Activated effector memory CD4-positive, alpha-beta T cell treated with Interleukin-2 at 50 U/mL for 16 hours (primary cell): Measurements from ENCODE around the gene WNT1.

Source experiments
- DNase-seq: peaks from one replicate; pipeline ENCODE4 v3.0.0-alpha.2; 2020

The WNT1 gene

DNA sequence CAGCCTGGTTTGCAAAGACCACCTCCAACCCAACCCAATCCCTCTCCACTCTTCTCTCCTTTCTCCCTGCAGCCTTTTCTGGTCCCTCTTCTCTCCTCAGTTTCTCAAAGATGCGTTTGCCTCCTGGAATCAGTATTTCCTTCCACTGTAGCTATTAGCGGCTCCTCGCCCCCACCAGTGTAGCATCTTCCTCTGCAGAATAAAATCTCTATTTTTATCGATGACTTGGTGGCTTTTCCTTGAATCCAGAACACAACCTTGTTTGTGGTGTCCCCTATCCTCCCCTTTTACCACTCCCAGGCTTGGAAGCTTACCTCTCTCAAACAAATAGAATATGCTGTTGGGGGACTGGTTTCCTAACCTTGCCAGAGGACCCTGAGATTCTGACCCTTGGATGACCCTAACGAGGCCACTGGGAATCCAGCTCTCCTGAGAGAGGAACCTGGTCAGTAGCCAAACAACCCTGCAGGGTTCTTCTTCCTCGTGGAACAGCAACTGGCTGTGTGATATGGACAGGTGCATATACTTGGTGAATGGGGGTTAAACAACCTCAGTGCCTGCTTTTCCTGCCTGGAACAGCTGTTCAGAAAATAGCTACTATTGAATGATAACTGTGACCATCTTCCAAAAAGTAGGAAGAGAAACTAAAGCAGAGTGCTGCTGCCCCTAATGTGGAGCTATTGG, 4.4 kb downstream of the WNT1 start:
- no peak for DNase-seq

DNA sequence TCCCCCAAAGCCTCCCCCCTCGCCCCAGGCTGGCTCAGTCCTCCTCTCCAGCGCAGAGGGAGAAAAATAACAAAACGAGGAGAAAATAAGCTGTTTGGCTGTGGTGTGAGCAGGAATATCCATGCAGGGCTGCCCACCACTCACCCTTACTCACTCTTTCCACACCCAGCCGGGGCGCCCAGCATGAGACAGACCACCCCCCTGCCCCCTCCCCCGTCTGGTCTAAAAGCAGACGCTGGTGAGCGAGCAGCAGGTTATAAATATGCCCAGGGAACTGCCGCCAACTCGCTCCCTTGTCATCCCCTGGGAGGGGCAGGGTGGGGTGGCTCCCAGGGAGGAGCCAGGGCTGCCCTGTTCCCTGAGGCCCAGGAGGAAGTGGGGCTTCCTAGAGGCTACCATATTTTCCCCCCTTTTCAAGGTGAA, 7.4 kb downstream of the WNT1 start:
- DNase-seq, result no peak

DNA sequence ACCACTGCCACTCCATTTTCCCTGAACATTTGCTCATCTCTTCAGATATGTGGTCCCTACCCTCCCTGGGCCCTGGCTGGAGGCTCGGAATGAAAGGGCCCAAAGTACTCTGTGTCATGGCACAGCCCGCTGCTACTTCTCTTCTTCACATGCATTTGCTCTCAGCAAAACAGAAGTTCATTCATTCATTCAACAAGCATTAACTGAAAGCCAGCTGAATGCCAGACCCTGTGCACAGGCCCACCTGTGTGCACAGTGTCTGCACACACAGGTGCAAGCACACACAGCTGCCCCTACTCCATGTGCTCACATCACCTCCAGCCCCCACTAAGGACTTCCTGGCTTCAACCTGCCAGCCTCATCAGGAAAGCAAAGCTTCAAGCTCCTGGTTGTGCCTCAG, 7.8 kb downstream of the WNT1 start:
- no peak for DNase-seq

- DNase-seq, result no peak
These were observed 8.7 kb downstream of the WNT1 start for GRCh38 chr12:48986720-48987291.

GRCh38 chr12:48988030-48988649, 10.0 kb downstream of the WNT1 start:
- DNase-seq, result peak; percentile 58

DNA sequence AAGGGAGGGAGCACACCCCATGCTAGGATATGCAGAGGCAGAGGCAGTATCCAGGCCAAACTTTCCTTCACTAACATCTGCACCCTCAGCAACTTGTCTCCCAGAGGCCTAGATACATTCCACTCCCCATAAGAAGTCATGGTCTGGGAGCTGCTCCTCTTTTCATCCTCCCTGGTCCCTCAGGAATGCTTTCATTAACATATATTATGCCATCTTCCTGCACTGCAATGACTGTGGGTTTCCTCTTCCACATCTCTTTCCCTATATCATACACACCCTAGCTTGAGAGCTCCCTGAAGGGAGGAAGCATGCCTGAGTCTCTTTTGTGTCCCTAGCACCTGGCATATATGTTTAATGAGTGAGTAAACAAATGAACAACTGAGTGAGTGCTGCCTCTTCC, 12.4 kb downstream of the WNT1 start:
- no peak for DNase-seq

GRCh38 chr12:48991247-48992050, 13.3 kb downstream of the WNT1 start:
- DNase-seq, result no peak

- DNase-seq, result no peak
These were observed 15.7 kb downstream of the WNT1 start for GRCh38 chr12:48993787-48994186.

DNA sequence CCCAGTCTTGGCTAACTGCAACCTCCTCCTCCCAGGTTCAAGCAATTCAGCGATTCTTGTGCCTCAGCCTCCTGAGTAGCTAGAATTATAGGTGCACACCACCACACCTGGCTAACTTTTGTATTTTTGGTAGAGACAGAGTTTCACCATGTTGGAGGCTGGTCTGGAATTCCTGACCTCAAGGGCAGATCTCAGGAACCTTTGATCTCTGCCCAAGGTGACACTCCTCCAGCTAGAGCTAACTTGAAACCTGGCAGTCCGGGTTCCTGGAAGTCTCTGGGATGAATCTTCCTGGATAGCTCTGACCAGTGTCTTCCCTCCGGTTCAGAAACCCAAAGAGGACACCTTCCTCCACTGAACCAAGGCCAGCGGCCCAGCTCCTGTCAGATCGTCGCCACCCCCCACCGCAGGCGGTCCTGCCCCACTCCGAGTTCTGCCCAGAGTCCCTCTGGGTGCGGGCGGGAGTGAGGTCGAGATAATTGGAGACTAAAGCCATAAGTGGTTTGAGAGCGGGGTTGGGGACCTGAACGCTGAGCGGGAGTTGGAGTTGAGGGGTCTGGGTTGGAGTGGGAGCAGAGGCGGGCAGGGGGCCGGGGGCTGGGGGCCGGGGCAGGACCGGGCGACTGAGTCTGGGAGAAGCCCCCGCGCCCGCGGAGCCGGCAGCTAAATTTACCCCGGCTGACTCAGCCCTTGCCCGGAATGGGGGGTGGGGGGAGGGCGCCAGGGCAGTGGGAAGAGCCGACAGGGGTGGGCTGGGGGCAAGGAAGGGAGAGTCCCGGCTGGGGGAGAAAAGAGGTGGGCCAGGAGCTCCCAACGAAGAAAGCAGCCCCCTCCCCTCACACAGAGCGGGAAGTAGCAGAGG, 16.3 kb downstream of the WNT1 start:
- no peak for DNase-seq

GRCh38 chr12:48995086-48995879, 17.2 kb downstream of the WNT1 start:
- no peak for DNase-seq

GRCh38 chr12:48996794-48997718, 18.9 kb downstream of the WNT1 start:
- DNase-seq, result no peak

GRCh38 chr12:48997719-48998496, 19.8 kb downstream of the WNT1 start:
- DNase-seq, result no peak

DNA sequence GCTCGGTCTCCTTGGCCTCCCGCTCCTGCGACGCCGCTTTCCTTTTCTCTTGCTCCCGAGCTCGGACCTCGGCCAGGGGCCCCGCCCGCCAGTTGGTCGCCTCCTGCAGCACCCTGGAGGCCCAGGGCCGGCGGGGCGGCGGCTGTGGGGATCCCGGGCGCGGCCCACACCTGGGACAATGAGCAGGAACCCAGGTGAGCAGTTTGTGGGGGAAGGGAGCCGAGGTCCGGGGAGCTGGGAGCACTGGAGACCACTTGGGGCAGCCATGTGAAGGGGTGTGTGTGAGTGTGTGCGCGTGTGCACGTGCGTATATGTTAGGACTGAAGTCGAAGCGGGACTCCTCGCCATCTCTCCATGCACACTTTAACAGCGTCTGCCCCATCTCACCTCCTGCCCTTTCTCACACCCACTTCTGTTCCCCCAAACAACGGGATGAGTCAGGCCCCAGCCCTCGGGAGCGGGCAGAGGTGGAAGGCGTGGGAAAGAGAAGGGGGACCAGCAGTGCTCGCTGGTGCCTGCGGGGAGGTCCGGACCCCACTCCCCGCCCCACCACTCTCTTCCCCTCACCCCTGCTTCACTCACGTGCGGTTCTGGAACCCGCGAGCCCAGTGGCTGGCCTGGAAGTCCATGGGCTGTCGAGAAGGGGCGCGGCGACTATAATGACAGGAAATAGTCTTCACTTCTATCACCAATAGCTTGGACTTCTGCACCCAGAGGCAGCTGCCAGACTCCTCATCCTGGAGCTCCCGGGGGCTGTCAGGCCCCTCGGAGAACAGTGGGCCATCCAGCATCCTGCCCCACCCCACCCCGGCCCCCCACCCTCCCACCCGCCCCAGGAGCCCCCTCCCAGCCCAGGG, 20.6 kb downstream of the WNT1 start:
- DNase-seq, result no peak

GRCh38 chr12:48999371-49000131, 21.4 kb downstream of the WNT1 start, which contains the start of gene DDN:
Gene DDN (minus strand): TSS chr12:48999375. CDS start chr12:48999287, 88 bp downstream.
- no peak for DNase-seq

- no peak for DNase-seq
These were observed 22.2 kb downstream of the WNT1 start for GRCh38 chr12:49000346-49000745.

DNA sequence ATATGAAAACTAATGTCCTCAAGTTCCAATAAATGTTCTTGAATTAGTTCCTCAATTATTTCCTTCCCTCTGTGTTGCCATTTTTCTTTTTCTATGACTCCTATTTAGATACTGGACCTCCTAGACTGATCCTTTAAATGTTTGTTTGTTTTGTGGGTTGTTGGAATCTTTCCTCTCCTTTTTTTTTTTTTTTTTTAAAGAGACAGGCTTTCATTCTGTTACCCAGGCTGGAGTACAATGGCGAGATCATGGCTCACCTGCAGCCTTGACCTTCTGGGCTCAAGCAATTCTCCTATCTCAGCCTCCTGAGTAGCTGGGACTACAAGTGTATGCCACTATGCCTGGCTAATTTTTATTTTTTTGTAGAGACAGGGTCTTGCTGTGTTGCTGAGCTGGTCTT, 30.8 kb downstream of the WNT1 start:
- DNase-seq, result no peak

- DNase-seq, result no peak
These were observed 32.1 kb downstream of the WNT1 start for GRCh38 chr12:49010092-49010668.

GRCh38 chr12:49012739-49013138, 34.6 kb downstream of the WNT1 start:
- DNase-seq, result no peak
